ENCODE data around the gene AAK1. TPM values are rescaled to one million over a fixed set of nuclear protein-coding genes. Genes with fewer than 3 reads are reported as not detected.

The AAK1 gene
- polyA plus RNA-seq, 3 donors: 16.2 to 18.9 (median 18.0) TPM

GRCh38 chr2:69501301-69501700, 142.2 kb downstream of the AAK1 start:
- no peak for DNase-seq (ENCODE audit: low read depth in 3 of 3, low spot score in 2 of 3)

- no peak for DNase-seq (ENCODE audit: low read depth in 3 of 3, low spot score in 2 of 3)
These were observed 143.6 kb downstream of the AAK1 start for GRCh38 chr2:69499966-69500365.

GRCh38 chr2:69499242-69499641, 144.3 kb downstream of the AAK1 start:
- DNase-seq (ENCODE audit: low read depth in 3 of 3, low spot score in 2 of 3): no peak

GRCh38 chr2:69495861-69496260, 147.7 kb downstream of the AAK1 start:
- no peak for DNase-seq (ENCODE audit: low read depth in 3 of 3, low spot score in 2 of 3)

GRCh38 chr2:69495008-69495407, 148.5 kb downstream of the AAK1 start:
- DNase-seq (ENCODE audit: low read depth in 3 of 3, low spot score in 2 of 3): no peak

GRCh38 chr2:69494126-69494525, 149.4 kb downstream of the AAK1 start:
- DNase-seq (ENCODE audit: low read depth in 3 of 3, low spot score in 2 of 3): no peak

GRCh38 chr2:69493268-69493667, 150.3 kb downstream of the AAK1 start:
- no peak for DNase-seq (ENCODE audit: low read depth in 3 of 3, low spot score in 2 of 3)

GRCh38 chr2:69491864-69492263, 151.7 kb downstream of the AAK1 start:
- DNase-seq (ENCODE audit: low read depth in 3 of 3, low spot score in 2 of 3): no peak

- DNase-seq (ENCODE audit: low read depth in 3 of 3, low spot score in 2 of 3): no peak
These were observed 153.1 kb downstream of the AAK1 start for GRCh38 chr2:69490486-69490885.

- DNase-seq (ENCODE audit: low read depth in 3 of 3, low spot score in 2 of 3): no peak
These were observed 153.7 kb downstream of the AAK1 start for GRCh38 chr2:69489793-69490192.

GRCh38 chr2:69483696-69484095, 159.8 kb downstream of the AAK1 start:
- DNase-seq (ENCODE audit: low read depth in 3 of 3, low spot score in 2 of 3): no peak

GRCh38 chr2:69483024-69483423, 160.5 kb downstream of the AAK1 start:
- no peak for DNase-seq (ENCODE audit: low read depth in 3 of 3, low spot score in 2 of 3)

GRCh38 chr2:69482471-69482870, 161.1 kb downstream of the AAK1 start:
- no peak for DNase-seq (ENCODE audit: low read depth in 3 of 3, low spot score in 2 of 3)

GRCh38 chr2:69481421-69481820, 162.1 kb downstream of the AAK1 start:
- no peak for DNase-seq (ENCODE audit: low read depth in 3 of 3, low spot score in 2 of 3)

GRCh38 chr2:69477627-69478026, 165.9 kb downstream of the AAK1 start:
- DNase-seq (ENCODE audit: low read depth in 3 of 3, low spot score in 2 of 3): no peak

GRCh38 chr2:69474688-69475087, 168.9 kb downstream of the AAK1 start:
- DNase-seq (ENCODE audit: low read depth in 3 of 3, low spot score in 2 of 3): no peak

GRCh38 chr2:69471793-69472192, 171.7 kb downstream of the AAK1 start:
- no peak for DNase-seq (ENCODE audit: low read depth in 3 of 3, low spot score in 2 of 3)

GRCh38 chr2:69470911-69471310, 172.6 kb downstream of the AAK1 start:
- DNase-seq (ENCODE audit: low read depth in 3 of 3, low spot score in 2 of 3): no peak

GRCh38 chr2:69469784-69470183, 173.8 kb downstream of the AAK1 start:
- DNase-seq (ENCODE audit: low read depth in 3 of 3, low spot score in 2 of 3): no peak

GRCh38 chr2:69469375-69469774, 174.2 kb downstream of the AAK1 start:
- DNase-seq (ENCODE audit: low read depth in 3 of 3, low spot score in 2 of 3): no peak

GRCh38 chr2:69466728-69467127, 176.8 kb downstream of the AAK1 start:
- DNase-seq (ENCODE audit: low read depth in 3 of 3, low spot score in 2 of 3): no peak

- DNase-seq (ENCODE audit: low read depth in 3 of 3, low spot score in 2 of 3): no peak
These were observed 177.8 kb downstream of the AAK1 start for GRCh38 chr2:69465513-69466456.

GRCh38 chr2:69464575-69464974, 179.0 kb downstream of the AAK1 start:
- DNase-seq (ENCODE audit: low read depth in 3 of 3, low spot score in 2 of 3): no peak

Data from right renal cortex interstitium (tissue), 3 donors.